Measurements from ENCODE around the gene NLRP3. TPM values are rescaled to one million over a fixed set of nuclear protein-coding genes. Genes with fewer than 3 reads are reported as not detected.

Gene NLRP3
- total and polyA plus RNA-seq, 2 donors from 2014 or later = 4.0 TPM; not detected in 1

DNA sequence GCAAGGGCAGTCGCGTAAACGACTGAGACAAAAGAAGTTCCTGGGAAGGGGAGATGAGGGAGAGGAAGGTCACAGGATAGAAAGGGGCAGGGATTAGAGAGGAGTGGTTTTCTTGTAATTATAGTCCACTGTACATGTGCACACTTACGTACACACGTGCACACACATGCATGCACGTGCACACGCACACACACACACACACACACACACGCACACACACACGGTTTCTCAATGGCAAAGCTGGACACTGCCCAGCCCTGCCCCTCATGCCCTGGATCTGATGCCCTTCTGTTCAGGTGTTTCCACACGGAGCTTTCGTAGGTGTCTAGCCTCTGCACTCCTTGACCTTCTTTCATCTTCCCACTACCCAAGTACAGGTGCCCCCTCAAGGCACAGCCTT lies 38.0 kb downstream of the NLRP3 start:
- H3K4me1 ChIP-seq (ENCODE audit: control insufficient read depth in 2 of 3, insufficient read depth in 2 of 3, low read depth in 1 of 3, low read length in 3 of 3) = no peaks in the 10 kb centered on the region
- H3K27me3 ChIP-seq (ENCODE audit: control insufficient read depth, insufficient read depth, low read length) = no peaks in the 10 kb centered on the region
- no peak for DNase-seq
- H3K9ac ChIP-seq (ENCODE audit: low read length in 3 of 3) = no peak overlapping the region
- no peak overlapping the region for H3K4me3 ChIP-seq (ENCODE audit: low read length in 3 of 3)
- FAIRE-seq = no peak
- H3K36me3 ChIP-seq (ENCODE audit: control insufficient read depth in 2 of 3, insufficient read depth in 3 of 3, low read length in 3 of 3) = no peaks in the 10 kb centered on the region
- TF ChIP-seq, protein P1, sequence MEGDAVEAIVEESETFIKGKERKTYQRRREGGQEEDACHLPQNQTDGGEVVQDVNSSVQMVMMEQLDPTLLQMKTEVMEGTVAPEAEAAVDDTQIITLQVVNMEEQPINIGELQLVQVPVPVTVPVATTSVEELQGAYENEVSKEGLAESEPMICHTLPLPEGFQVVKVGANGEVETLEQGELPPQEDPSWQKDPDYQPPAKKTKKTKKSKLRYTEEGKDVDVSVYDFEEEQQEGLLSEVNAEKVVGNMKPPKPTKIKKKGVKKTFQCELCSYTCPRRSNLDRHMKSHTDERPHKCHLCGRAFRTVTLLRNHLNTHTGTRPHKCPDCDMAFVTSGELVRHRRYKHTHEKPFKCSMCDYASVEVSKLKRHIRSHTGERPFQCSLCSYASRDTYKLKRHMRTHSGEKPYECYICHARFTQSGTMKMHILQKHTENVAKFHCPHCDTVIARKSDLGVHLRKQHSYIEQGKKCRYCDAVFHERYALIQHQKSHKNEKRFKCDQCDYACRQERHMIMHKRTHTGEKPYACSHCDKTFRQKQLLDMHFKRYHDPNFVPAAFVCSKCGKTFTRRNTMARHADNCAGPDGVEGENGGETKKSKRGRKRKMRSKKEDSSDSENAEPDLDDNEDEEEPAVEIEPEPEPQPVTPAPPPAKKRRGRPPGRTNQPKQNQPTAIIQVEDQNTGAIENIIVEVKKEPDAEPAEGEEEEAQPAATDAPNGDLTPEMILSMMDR (IDR thresholded peaks at IDR 0.05; ENCODE audit: borderline replicate concordance, extremely low read depth, insufficient read depth) = no peak
- no peaks in the 10 kb centered on the region for H3K9me3 ChIP-seq (ENCODE audit: control insufficient read depth in 2 of 3, insufficient read depth in 1 of 3, low read length in 3 of 3)
- no peak overlapping the region for H3K27ac ChIP-seq (ENCODE audit: low read depth in 2 of 2, low read length in 2 of 2)
- intact Hi-C loops (cut with DNase I) = no loop called here

DNA sequence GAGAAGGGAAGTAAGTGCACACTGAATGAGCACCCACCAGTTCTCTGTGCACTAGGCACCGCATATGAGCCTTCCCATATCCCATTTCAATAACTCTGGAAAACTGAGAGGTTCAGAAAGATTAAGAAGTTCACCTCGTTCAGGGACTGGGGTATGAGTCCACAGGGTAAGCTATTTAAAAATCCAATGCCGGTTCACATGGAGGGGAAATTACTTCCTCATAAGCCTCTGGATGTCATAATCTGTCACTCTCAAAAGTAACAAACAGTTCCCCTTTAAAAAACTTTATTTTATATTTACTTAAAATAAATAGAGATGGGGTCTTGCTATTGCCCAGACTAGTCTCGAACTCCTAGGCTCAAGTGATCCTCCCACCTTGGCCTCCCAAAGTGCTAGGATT lies 40.0 kb downstream of the NLRP3 start:
- H3K27ac ChIP-seq (ENCODE audit: low read depth in 2 of 2, low read length in 2 of 2) = no peak overlapping the region
- H3K9me3 ChIP-seq (ENCODE audit: control insufficient read depth in 2 of 3, insufficient read depth in 1 of 3, low read length in 3 of 3) = no peaks in the 10 kb centered on the region
- no peak for DNase-seq
- FAIRE-seq = no peak
- H3K27me3 ChIP-seq (ENCODE audit: control insufficient read depth, insufficient read depth, low read length) = no peaks in the 10 kb centered on the region
- H3K9ac ChIP-seq (ENCODE audit: low read length in 3 of 3) = no peak overlapping the region
- no peaks in the 10 kb centered on the region for H3K36me3 ChIP-seq (ENCODE audit: control insufficient read depth in 2 of 3, insufficient read depth in 3 of 3, low read length in 3 of 3)
- TF ChIP-seq, protein P1 (IDR thresholded peaks at IDR 0.05; ENCODE audit: borderline replicate concordance, extremely low read depth, insufficient read depth) = no peak
- H3K4me1 ChIP-seq (ENCODE audit: control insufficient read depth in 2 of 3, insufficient read depth in 2 of 3, low read depth in 1 of 3, low read length in 3 of 3) = no peaks in the 10 kb centered on the region
- H3K4me3 ChIP-seq (ENCODE audit: low read length in 3 of 3) = no peak overlapping the region
- intact Hi-C loops (cut with DNase I) = no loop called here

DNA sequence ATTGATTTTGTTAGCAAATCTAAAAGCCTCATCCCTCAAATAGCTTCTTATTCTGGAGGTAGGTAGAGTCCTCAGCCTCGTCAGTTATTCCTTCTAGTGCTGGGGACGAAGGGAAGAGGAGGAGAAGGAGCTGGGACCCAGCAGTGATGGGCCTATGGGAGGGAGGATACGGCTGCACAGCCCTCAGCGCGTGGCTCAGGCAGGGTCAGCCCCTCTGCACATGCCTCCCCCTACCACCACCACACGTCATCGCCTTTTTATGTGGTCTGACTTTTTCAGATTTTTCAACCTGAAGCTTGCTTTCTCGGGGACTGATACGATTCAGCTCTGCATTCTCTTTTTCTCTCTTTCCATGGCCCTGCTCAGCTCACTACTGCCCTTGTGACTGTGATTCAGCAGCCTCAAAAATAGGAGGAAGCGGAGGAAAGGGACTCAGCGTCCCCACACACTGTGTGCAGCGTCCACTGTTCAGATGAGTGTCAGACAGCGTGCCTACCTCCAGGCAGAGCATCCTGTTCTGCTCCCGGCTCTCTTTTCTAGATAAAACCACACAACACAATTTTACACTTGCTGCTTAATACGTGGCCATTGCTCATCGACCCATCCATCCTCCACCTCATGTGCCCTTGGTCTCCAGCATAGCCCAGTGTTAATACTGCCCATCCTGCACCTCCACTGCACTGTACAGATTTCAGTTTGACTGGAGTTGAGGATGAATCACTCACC lies 41.1 kb downstream of the NLRP3 start:
- Histone ChIP-seq H3K36me3 (ENCODE audit: control insufficient read depth in 2 of 3, insufficient read depth in 3 of 3, low read length in 3 of 3) (no peaks in the 10 kb centered on the region), H3K4me1 (ENCODE audit: control insufficient read depth in 2 of 3, insufficient read depth in 2 of 3, low read depth in 1 of 3, low read length in 3 of 3) (no peaks in the 10 kb centered on the region), H3K27me3 (ENCODE audit: control insufficient read depth, insufficient read depth, low read length) (no peaks in the 10 kb centered on the region), H3K9ac (ENCODE audit: low read length in 3 of 3) (no peak overlapping the region), H3K4me3 (ENCODE audit: low read length in 3 of 3) (no peak overlapping the region), H3K27ac (ENCODE audit: low read depth in 2 of 2, low read length in 2 of 2) (no peak overlapping the region), H3K9me3 (ENCODE audit: control insufficient read depth in 2 of 3, insufficient read depth in 1 of 3, low read length in 3 of 3) (no peaks in the 10 kb centered on the region)
- TF ChIP-seq, protein P1 (IDR thresholded peaks at IDR 0.05; ENCODE audit: borderline replicate concordance, extremely low read depth, insufficient read depth) = no peak
- no peak for DNase-seq
- no peak for FAIRE-seq
- intact Hi-C loops (cut with DNase I) = no loop called here

DNA sequence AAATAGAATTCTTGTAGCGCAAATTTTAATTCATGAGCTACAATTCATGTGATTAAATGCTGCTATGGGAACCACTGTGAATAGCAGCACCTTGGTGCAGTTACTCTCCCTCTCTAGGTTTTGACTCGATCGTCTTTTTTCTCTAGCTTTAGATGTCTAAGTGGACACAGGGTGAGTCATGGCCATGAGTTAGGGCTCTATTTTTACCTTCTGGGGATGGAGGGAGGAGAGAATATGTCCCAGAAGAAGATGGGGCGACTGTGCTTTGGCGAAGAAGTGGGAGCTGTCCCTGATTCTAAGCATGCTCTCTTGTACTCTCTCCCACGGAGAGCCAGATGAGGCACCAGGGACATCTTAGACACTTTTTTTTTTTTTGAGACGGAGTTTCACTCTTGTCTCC lies 43.5 kb downstream of the NLRP3 start:
- no peak overlapping the region for H3K4me3 ChIP-seq (ENCODE audit: low read length in 3 of 3)
- no peaks in the 10 kb centered on the region for H3K4me1 ChIP-seq (ENCODE audit: control insufficient read depth in 2 of 3, insufficient read depth in 2 of 3, low read depth in 1 of 3, low read length in 3 of 3)
- no peak overlapping the region for H3K27ac ChIP-seq (ENCODE audit: low read depth in 2 of 2, low read length in 2 of 2)
- DNase-seq (no peak), FAIRE-seq (no peak)
- no peaks in the 10 kb centered on the region for H3K36me3 ChIP-seq (ENCODE audit: control insufficient read depth in 2 of 3, insufficient read depth in 3 of 3, low read length in 3 of 3)
- intact Hi-C loops (cut with DNase I) = no loop called here
- TF ChIP-seq, protein P1 (IDR thresholded peaks at IDR 0.05; ENCODE audit: borderline replicate concordance, extremely low read depth, insufficient read depth) = no peak
- H3K9ac ChIP-seq (ENCODE audit: low read length in 3 of 3) = no peak overlapping the region
- no peaks in the 10 kb centered on the region for H3K9me3 ChIP-seq (ENCODE audit: control insufficient read depth in 2 of 3, insufficient read depth in 1 of 3, low read length in 3 of 3)
- H3K27me3 ChIP-seq (ENCODE audit: control insufficient read depth, insufficient read depth, low read length) = no peaks in the 10 kb centered on the region
